Measurements from ENCODE around the gene AGBL4.
"Not testable (repeated sequence)": the region's sequence is repeated elsewhere in the genome, so short reads cannot be mapped to it uniquely, and the experiment has no call there.

Gene AGBL4

DNA sequence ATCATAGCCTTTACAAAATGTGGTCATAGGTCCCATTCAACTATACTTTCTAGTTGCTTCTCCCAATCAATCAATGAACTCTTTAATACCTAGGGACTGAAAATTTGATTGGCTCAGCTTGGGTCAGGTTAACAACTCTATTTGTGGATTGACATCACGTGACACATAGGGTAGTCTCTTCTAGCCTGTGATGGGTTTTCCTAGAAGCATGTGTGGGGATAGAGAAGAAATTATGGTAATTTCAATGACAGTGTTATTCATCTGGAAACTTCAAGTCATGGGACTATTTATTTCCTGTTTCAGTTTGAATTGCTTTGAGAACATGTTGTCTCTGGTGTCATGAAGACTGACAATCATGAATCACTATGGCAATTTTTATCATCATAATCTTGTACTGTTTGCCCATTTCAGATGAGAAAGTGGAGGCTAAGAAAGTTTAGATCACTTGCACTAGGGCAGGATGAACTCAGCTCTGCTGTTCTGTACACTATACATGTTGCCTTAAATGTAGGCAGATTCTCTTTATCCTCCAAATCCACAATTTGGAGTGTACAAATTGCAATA is 717.2 kb downstream of the AGBL4 start:
- DNase-seq (ENCODE audit: low read depth) = no peak

DNA sequence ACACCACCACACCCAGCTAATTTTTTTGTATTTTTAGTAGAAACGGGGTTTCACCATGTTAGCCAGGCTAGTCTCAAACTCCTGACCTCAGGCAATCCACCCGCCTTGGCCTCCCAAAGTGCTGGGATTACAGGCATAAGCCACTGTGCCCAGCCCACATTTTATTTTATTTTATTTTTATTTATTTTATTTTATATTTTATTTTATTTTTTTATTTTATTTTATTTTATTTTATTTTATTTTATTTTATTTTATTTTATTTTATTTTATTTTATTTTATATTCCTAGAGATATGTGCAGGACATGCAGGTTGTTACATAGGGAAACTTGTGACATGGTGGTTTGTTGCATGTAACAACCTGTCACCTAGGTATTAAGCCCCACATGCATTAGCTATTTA is 721.4 kb downstream of the AGBL4 start:
- not testable (repeated sequence) for DNase-seq (ENCODE audit: low read depth)

DNA sequence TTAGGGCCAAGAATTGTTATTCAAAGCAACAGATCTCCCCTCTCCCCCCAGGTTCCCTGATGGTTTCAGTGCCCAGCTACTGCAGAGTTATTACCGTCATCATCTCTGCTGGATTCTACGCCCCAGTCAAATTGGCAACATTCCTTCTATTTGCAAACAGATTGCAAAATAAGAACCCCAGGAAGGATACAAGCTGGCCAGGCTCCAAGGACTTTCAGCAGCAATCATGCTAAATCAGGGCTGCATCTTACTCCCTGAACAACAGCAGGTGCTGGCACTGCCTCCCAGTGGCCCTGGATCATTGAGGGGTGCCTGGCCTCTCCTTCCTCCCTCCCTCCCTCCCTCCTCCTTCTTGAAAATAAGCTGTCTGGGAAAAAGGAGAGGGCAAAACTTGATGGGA is 725.5 kb downstream of the AGBL4 start:
- DNase-seq (ENCODE audit: low read depth) = no peak

DNA sequence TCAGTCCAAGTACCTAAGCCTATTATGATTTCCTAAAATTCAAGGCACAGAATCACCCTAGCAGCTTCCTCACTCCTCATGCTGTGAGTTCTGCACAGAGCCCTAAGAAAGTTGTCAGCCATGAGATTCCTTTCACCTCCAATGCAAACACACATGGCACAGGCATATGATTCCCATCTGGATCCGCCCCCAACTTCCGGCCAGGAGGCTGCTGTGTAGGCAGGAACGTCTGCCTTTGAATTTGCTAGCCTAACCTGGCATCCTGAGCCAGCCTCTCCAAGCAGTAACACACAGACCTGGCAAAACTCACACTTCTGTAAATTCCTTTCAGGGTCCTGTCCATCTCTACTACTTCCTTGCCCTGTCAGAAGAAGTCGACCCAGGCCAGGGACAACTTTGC is 726.0 kb downstream of the AGBL4 start:
- no peak for DNase-seq (ENCODE audit: low read depth)

DNA sequence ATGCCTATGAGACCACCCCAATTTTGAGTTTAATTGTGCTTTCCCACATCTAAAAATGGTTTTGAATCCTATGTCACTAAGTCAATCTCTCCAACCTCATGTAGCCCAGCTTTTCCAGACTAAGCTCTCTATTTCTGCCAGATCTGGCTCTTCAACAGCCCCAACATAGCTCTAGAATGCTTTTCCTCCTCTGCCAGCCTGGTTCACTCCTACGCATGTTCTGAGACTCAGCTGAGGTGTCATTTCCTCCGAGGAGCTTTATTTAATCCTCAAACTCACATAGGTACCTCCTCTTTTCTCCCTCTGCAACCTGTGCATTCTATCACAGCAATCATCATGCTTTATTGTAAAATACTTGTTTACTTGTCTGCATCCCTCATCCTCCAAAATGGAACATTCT is 729.2 kb downstream of the AGBL4 start:
- no peak for DNase-seq (ENCODE audit: low read depth)

DNA sequence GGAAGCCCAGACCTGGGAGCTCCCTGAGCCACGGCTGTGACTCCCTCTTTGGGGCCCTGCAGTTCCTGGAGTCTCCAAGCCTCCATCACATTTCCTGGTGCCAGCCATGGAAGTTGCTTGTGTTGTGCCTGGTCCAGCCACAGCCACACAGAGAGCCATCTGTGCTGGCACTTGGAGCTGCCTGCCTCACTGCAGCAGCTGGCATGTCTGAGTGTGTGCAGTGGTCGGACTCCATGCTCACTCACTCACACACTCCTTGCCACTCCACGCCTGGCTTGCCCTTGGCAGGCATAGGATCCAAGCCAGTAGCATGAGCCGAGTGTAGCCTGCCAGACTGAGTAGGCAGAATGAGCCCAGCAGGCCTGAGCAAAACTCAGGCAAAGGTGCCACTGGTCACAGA is 730.7 kb downstream of the AGBL4 start:
- DNase-seq (ENCODE audit: low read depth) = no peak

DNA sequence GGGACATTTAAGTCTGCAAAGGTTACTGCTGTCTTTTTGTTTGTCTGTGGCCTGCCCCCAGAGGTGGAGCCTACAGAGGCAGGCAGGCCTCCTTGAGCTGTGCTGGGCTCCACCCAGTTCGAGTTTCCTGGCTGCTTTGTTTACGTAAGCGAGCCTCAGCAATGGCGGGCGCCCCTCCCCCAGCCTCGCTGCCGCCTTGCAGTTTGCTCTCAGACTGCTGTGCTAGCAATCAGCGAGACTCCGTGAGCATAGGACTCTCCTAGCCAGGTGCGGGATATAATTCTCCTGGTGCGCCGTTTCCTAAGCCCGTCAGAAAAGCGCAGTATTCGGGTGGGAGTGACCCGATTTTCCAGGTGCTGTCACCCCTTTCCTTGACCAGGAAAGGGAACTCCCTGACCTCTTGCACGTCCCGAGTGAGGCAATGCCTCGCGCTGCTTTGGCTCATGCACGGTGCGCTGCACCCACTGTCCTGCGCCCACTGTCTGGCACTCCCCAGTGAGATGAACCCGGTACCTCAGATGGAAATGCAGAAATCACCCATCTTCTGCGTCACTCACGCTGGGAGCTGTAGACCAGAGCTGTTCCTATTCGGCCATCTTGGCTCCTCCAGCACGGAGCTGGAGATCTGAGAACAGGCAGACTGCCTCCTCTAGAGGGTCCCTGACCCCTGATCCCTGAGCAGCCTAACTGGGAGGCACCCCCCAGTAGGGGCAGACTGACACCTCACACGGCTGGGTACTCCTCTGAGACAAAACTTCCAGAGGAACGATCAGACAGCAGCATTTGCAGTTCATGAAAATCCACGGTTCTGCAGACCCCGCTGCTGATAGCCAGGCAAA is 766.3 kb downstream of the AGBL4 start:
- DNase-seq (ENCODE audit: low read depth) = not testable (repeated sequence)

DNA sequence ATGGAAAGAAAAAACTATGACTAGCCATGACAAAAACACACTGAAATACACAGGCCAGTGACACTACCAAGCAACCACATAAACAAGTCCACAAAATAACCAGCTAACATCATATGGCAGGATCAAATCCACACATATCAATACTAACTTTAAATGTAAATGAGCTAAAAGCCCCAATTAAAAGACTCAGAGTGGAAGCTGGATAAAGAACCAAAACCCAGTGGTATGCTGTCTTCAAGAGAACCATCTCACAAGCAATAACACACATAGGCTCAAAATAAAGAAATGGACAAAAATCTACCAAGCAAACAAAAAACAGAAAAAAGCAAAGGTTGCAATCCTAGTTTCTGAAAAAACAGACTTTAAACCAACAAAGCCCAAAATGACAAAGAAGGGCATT is 770.8 kb downstream of the AGBL4 start:
- DNase-seq (ENCODE audit: low read depth) = no peak

DNA sequence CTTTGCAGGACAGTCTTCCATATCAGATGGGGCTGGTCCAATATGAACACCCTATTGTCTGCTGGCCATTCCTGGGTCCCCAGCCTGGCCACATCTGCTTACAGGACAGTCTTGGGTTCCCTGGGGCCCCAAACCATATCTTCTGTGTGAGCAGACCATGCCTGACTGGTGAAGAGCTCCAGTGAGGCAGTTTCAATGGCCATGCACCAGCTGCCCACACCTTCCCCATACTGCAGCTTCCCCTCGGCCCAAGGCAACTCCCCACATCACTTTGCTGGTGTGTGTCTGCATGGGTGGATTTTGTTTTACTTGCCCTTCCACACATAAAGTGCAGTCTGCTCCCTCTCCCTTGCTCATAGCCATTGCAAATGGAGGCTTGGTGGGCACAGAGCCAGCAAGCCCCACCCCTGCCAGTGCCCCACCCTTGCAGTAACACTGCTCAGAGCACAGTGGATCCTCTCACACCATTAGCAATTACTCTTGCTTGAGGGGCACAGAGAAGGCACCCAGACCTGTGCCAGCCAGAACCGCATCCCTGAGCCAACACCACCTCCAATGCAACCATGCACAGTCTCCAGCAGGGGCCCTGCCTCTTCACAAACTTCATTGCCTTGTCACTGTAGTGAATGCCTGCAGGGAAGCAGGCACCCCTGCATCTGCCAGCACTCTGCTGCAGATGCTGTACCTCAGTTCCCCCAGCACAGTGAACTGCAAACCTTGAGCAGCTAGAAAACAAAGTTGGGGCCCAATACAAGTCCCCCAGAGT is 772.6 kb downstream of the AGBL4 start:
- no peak for DNase-seq (ENCODE audit: low read depth)

DNA sequence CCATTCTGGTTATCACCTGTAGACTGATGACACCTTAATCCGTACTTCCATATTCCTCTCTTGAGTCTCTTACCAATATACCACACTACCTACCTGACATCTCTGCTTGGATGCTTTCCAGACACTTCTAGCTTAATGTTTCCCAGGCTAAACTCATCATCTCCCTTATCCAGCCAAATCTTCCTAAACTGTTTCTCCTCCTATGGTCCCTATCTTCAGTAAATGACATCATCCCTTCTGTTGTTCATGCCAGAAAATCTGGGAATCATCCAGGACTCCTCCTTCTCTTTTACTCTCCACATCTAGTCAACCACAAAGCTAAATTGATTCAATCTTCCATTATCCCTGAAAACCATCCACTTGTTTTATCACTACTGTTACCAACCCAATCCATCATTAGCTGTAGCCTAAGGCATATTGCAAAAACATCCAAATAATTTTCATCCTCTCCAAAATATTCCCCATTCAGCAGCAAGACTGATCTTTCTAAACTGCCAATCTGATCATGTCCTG is 783.0 kb downstream of the AGBL4 start:
- DNase-seq (ENCODE audit: low read depth) = no peak

DNA sequence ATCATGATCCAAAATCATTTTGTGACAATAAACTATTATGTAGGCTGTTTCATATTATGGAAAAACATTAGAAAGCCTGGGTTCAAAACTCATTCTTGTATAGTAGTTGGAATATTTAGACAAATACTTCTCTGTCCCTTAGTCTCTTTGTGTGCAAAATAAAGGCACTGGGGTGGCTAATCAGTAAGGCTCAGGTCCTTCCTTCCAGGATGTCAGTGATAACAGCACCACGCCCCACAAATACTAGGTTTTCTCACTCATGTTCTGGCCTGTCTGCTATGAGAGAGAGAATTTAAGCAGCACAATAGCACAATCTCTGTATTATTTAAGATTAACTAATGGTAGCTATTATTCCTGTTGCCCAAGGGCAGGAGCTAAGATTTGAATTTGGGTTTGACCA is 788.8 kb downstream of the AGBL4 start:
- DNase-seq (ENCODE audit: low read depth) = no peak

DNA sequence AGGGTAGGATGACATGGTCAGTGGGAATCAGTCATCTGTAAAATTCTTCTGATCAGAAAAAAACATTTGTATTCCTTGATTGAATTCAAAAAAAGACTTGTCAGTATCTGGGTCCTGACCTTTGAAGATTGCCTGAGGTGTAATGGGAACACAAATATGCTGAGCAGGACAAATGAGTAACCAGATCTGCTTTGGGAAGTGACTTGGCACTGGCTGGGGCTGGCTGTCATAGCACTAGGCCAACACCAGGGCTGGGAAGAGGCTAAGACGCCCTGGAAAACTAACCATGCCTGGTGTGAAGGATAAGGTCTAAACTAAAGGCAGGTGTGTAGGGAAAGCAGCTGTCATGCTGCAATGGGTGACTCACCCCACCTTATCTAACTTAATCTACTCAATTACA is 794.2 kb downstream of the AGBL4 start:
- no peak for DNase-seq (ENCODE audit: low read depth)

DNA sequence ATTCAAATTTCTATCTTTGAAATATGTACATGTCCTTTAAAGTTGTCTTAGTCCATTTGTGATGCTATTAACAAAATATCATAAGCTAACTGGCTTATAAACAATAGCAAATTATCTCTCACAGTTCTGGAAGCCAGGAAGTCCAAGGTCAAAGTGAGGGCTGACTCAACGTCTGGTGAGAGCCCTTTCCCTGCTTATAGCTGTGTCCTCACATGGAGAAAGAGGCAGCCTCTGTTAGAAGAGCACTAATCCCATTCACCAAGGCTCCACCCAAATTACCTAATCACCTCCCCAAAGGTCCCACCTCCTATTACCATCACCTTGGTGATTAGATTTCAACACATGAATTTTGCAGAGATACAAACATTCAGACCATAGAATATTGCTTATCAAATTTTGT is 797.0 kb downstream of the AGBL4 start:
- DNase-seq (ENCODE audit: low read depth) = no peak

DNA sequence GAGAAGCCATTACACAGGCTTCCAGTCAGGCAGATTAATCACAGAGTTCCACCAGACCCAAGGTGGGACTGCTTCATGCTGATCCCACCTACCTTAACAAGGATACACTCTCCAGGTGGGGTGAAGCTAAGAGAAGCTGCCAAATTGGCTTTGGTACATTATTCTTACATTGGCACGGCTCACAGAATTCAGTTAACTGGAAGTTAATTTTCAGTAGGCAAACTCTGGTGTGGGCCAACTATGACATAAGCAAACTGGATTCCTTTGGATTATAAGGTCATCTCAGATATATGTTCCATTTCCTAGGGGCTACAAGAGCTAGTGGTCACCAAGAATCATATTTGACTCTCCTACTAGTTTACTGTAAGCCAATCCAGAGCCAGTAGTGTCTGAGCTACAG is 798.3 kb downstream of the AGBL4 start:
- DNase-seq (ENCODE audit: low read depth) = no peak

DNA sequence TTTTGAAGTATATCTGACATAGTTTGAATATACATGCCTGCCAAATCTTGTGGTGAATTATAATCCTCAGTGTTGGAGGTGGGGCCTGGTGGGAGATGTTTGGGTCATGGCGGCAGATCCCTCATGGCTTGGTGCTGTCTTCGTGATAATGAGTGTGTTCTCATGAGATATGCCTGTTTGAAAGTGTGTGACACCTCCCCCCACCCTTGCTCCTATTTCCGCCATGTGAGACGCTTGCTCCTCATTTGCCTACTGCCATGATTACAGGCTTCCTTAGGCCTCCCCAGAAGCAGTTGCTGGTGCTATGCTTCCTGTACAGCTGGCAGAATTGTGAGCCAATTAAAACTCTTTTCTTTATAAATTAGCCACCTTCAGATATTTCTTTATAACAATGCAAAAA is 810.5 kb downstream of the AGBL4 start:
- no peak for DNase-seq (ENCODE audit: low read depth)

DNA sequence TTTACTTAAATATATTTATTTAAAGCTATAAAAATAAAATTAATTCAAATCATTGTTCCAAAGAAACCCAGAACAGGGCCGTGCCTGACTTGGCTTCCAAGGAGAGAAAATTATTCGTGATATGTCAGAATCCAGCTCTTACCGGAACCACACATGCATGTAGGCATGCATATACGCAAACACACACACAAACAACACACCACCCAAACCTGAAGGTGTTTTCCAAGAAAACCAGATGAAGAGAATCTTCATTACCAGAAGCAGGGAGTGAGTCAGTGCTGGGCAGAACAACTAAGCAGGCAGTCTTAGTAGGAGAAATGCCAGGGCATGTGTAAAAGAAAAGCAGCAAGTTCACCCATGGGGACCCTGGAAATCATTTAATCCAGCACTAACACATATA is 815.0 kb downstream of the AGBL4 start:
- DNase-seq (ENCODE audit: low read depth) = no peak

DNA sequence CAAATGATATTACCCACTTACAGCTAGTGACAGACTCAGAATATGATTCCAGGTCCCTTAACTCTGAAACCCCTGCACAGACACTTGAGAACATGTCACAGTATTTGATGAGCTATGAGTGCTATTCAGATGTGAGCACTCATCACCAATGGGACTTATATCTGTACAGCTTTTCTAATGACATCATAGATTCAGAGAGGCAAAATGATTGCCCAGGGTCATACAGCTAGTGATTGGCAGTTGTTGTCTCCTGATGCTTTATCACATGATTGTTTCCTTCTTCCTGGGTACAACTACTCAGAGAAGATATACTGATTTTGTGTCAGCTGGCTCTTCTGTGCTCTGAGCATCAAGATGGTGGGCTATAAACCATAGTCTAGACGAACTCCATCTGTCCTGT is 819.0 kb downstream of the AGBL4 start:
- no peak for DNase-seq (ENCODE audit: low read depth)

DNA sequence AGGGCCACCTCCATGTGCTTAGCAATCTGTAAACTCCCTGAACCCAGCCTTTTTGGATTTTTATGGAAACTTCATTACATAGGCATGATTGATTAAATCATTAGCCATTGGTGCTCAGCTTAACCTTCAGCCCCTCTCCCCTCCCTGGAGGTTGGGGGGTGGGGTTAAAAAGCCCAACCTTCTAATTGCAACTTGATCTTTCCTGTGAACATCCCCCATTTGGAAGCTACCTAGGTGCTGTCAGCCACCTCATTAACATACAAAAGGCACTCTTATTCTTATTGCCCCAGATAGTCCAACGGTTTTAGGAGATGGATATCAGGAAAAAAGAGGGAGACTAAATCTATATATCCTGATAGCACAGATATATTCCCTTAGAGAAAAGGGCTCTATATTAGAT is 823.0 kb downstream of the AGBL4 start:
- no peak for DNase-seq (ENCODE audit: low read depth)

DNA sequence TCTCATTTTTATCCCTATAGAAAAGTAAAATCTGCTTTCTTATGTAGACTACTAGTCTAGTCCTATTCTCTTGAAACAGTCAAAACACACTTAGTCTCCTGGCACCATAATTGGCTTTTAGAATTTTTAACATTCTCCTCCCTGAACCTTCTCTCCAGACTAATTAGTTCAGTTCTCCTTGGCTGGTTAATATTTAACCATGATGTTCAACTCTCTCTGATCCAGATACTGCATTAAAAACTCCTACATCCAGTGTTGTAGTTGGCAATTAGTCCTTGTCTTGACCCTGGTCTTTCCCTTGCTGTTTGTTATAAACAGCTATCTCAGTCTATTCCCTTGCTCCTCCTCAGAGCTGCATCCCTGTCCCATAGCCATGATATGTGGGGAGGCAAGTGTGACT is 824.2 kb downstream of the AGBL4 start:
- DNase-seq (ENCODE audit: low read depth) = no peak

DNA sequence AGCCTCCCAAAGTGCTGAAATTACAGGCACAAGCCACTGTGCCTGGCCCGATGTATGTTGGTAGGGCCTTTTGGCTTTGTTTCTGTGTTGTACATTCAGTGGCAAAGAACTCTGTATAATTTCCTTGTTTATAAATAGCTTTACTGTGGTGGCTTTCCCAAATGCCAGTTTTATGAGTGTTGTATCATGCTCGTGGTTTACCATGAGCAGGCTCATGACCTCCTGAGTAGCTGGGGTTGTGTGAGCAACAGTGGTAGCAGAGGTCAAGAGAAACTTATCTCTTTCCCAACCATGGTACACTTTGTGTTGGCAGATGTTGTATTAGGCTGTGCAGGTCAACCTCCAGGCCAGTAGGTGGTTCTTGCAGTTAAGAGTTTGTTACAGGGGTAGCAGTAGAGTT is 826.7 kb downstream of the AGBL4 start:
- DNase-seq (ENCODE audit: low read depth) = no peak

DNA sequence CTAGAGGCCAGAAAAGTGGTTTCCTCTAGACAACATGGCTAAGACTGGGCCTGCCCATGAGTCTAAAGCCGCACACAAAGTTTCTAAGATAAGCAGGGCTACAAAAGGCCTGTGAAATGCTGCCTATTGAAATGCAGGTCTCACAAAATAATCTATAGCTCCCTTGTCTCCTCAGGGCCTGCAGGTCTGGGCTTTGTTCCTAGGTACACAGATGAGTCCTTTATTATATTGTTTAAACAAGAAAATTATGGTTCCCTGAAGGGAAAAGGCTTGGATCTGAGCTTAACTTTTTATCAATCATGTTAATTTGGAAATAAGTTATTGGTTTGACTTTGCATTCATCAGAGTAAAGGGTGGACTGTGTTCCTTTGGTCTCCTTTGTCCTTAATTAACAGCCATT is 833.6 kb downstream of the AGBL4 start:
- DNase-seq (ENCODE audit: low read depth) = no peak

DNA sequence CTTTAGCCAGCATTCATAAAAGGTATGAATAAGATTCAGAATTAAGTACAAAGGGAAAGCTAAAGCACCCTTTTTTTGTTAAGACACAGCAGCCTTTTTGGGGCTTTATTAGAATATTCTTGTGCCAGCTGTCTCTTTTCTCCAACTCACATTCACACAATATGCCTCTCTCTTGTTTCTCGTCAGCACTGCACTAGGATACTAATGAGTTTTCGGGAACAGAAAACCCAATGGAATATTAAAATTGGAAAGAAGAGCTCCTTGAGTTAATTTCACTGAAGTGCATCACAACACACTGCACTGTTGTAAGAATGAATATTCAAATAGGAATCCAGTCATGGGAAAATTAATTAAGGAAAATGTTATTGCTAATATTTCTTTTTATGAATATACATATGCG is 836.7 kb downstream of the AGBL4 start:
- no peak for DNase-seq (ENCODE audit: low read depth)

DNA sequence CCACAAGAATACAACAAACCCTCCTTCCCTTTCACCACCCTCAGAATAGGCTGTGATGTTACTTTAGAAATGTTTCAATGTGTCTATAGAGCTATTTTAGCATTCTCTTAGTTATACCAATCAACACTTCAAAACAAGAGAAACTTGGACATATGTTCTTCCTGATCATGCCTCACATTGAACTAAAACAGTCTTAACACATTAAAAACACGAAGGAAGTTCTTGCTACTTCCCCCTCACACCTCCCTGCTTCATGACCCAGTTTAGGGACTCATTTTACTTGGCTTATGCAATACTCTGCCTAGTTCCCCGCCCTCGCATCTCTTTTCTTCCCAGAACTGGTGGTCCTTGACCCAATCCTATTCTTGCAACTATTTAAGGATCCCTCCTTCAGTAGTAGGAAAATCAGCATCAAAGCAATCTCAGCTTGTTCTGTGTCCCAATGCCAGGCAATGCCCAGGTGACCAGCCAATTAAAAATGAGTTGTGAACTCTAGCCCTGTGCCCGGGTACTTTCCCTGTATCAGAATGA is 838.2 kb downstream of the AGBL4 start:
- no peak for DNase-seq (ENCODE audit: low read depth)
